Activated T-cell treated with anti-CD3 and anti-CD28 coated beads, Interleukin-2, amount 50 U/mL, for 4 hours (primary cell): ENCODE data around the gene BRME1. TPM values are rescaled to one million over a fixed set of nuclear protein-coding genes. Genes with fewer than 3 reads are reported as not detected.

Experiments
- ATAC-seq, 2 donors: fragments of 200-7000 bp; cut with Tn5 transposase; one replicate each; pipeline ENCODE4 v1.10.0; 2021
- DNase-seq: peaks from one replicate; pipeline ENCODE4 v3.0.0-alpha.2; 2020
- H3K27me3 Mint-ChIP-seq: one replicate; pipeline ENCODE4 v1.8.0; 2021; ENCODE audit warnings: low read depth, mixed read lengths
- H3K36me3 Mint-ChIP-seq: one replicate; pipeline ENCODE4 v1.8.0; 2022; ENCODE audit warnings: mixed read lengths; ENCODE audit not compliant: insufficient read depth
- H3K4me1 Mint-ChIP-seq: one replicate; pipeline ENCODE4 v1.8.0; 2021; ENCODE audit warnings: low read depth, mixed read lengths
- H3K4me3 Mint-ChIP-seq: one replicate; pipeline ENCODE4 v1.8.0; 2021; ENCODE audit warnings: mild to moderate bottlenecking, moderate library complexity, mixed read lengths
- H3K9me3 Mint-ChIP-seq: one replicate; pipeline ENCODE4 v1.8.0; 2021; ENCODE audit warnings: mixed read lengths
- total RNA-seq, 3 donors: library from RNA; stranded (reverse); gene quantifications; one replicate each; pipeline ENCODE4 v1.2.1, GENCODE V29; 2021

BRME1 gene
- 1 to 10 TPM; 7.3 to 9.3 (median 8.9) TPM for total RNA-seq

DNA sequence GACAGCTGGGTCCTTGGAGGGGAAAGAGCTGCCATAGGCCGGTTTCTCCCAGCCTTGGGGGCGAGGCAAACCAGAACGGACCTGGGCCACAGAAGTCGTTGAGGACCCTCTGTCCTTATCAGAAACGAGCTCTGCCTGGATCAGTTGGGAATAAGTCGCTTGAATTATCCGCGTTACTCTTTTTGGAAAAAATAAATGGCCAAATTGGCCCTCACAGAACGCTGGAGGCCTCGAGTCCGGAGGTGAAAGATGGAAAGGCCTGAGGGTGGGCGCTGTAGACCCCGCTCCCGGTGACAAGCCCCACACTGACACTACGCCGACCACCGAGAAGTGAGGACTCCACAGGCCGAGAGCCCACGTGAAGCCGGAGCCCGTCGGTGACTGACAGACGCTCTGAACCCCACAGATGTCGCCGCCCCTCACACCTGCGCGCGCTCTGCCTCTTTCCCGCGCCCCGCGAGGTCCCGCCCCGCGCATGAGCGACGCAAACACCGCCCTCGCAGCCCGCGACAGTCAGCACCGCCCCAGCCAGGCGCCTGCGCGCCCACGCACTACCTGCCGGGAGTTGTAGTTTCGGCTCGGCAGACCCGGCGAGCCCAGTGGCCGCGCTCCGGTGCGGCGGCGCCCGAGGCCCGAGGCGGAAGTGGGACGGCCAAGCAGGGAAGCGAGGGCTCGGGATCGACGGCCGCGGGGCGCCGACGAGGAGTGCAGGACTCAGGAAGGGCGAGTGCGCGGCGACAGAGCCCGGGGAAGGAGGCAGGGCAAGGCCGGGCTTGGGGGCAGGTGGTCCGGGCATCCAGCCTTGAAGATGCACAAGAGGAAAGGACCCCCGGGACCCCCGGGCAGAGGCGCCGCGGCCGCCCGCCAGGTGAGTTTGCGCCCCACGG is at the start of gene BRME1, which contains the start of gene CC2D1A:
Gene BRME1 (minus strand): TSS at position 484 of the 887 bp plus-strand sequence. CDS start 1,225 bp downstream, outside the sequence.
Gene CC2D1A (plus strand): TSS at position 568 of the 887 bp plus-strand sequence. CDS start 241 bp downstream, at position 809.
- Mint-ChIP-seq H3K36me3 (peaks cover 2% of the 10 kb centered on the region), H3K27me3 (no peaks in the 10 kb centered on the region), H3K4me1 (peaks cover 18% of the 10 kb centered on the region), H3K9me3 (no peaks in the 10 kb centered on the region), H3K4me3 (peak within 1 kb of the TSS; percentile 84)
- DNase-seq (peak; percentile 94), ATAC-seq (peak; percentile 98 to 99)

DNA sequence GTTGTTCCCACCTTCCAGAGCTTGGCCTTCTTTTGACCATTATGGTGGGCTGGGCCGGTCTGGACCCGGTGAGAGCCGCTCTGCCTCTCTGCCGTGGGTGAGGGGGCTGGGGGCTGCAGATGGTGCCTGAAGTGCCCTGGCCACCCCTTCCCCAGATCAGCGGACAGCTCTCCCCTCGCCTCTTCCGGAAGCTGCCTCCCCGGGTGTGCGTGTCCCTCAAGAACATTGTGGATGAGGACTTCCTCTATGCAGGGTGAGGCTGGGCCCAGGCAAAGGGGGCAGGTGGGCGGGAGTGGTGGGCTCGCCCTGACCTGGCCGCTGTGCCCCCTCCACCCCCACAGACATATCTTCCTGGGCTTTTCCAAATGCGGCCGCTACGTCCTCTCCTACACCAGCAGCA is 48.3 kb upstream of the BRME1 start:
- peaks cover 7% of the 10 kb centered on the region for H3K36me3 Mint-ChIP-seq

DNA sequence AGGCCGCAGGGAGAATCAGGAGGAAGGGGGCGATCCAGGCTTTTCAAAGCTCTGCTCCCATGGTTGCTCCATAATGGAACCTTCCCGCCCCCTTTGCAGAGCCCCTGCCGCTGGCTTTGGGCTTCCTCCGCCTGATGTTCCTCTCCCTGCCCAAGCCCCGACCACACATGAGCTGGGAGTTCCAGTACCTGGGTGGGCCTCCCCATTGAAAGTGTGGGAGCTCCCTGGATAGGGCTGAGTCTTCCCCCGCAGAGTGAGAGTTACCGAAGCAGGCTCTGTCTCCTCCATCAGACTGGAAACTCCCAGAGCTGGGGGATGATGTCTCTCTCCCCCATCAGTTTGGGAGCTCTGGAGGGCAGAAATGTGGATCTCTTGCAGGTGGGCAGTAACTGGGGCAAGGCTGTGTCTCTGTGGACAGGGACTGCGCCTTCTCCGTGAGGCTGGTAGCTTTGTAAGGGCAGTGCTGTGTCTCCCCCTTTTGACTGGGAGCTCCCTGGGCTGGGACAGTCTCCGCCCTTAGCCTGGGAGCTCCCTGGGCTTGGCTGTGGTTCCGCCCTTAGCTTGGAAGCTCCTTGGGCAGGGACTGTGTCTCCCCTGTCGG is 47.1 kb upstream of the BRME1 start:
- peaks cover 7% of the 10 kb centered on the region for H3K36me3 Mint-ChIP-seq
- H3K9me3 Mint-ChIP-seq, result no peaks in the 10 kb centered on the region
- ATAC-seq, result no peak
- peaks cover 22% of the 10 kb centered on the region for H3K4me1 Mint-ChIP-seq
- H3K27me3 Mint-ChIP-seq, result no peaks in the 10 kb centered on the region
- peak overlapping the region; percentile 96 for H3K4me3 Mint-ChIP-seq
- no peak for DNase-seq

More for the DNA sequence above, 48.3 kb upstream of the BRME1 start:
- peak overlapping the region; percentile 96 for H3K4me3 Mint-ChIP-seq
- ATAC-seq (no peak), DNase-seq (no peak)
- H3K4me1 Mint-ChIP-seq, result peaks cover 22% of the 10 kb centered on the region
- H3K9me3 Mint-ChIP-seq, result no peaks in the 10 kb centered on the region
- no peaks in the 10 kb centered on the region for H3K27me3 Mint-ChIP-seq

DNA sequence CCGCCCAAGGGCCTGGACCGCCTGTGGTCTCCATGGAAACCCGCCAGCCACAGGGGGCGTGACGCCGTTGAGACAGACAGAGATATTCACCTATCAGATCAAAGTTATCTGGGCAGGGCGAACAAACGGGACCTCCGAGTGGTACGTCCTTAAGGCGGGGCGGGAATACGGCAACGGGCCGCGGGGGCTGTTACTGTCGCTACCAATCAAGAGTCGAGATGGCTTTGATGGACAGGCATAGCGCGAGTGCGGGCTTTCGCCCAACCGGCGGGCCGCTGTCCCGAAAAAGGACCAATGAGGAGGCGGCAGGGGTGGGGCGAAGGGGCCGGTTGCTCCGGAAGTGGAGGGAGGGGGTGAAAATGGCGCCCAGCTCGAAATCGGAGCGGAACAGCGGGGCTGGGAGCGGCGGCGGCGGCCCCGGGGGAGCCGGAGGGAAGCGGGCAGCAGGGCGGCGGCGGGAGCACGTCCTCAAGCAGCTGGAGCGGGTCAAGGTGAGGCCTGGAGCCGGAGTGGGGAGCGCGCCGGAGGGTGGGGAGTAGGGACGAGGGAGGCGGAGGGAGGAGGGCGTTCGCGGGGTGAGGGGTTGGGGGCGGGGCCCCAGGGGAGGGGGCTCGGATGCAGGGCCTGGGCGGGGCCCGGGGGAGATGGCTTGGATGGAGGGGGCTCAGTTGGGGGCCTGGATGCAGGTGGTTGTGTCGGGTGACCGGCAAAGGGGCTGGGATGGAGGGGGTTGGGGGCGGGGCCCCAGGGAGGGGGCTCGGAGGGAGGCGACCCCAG is 46.4 kb upstream of the BRME1 start, which contains the start of gene DCAF15:
Gene DCAF15 (plus strand): TSS at position 356 of the 777 bp plus-strand sequence. CDS start 4 bp downstream, at position 360.
- Mint-ChIP-seq H3K9me3 (no peaks in the 10 kb centered on the region), H3K36me3 (peaks cover 7% of the 10 kb centered on the region)

DNA sequence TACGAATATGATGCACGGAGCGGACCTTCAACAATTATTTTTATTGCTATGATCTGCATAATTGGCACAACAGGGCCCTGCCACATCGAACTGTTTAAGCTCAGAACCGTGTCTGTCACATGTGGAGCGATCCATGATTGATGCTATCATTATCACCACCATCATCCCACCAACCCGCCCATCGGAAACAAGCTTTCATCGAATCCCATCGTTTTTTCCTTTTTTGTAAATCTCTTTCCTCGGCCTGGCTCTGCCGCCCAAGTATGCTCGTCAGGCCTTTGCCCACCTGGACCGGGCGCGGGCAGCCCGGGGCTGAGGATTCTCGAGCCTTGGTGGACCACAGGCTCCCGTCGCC is 45.9 kb upstream of the BRME1 start:
- Mint-ChIP-seq H3K4me1 (peaks cover 22% of the 10 kb centered on the region), H3K36me3 (peaks cover 4% of the 10 kb centered on the region), H3K4me3 (peak overlapping the region; percentile 96), H3K27me3 (no peaks in the 10 kb centered on the region), H3K9me3 (no peaks in the 10 kb centered on the region)
- DNase-seq (no peak), ATAC-seq (peak; percentile 6 to 12)

More for the DNA sequence above, 46.4 kb upstream of the BRME1 start, which contains the start of gene DCAF15:
- DNase-seq, result peak; percentile 97
- no peaks in the 10 kb centered on the region for H3K27me3 Mint-ChIP-seq
- H3K4me1 Mint-ChIP-seq, result peaks cover 22% of the 10 kb centered on the region
- peak within 1 kb of the TSS; percentile 96 for H3K4me3 Mint-ChIP-seq
- ATAC-seq, result peak; percentile 97 to 98

DNA sequence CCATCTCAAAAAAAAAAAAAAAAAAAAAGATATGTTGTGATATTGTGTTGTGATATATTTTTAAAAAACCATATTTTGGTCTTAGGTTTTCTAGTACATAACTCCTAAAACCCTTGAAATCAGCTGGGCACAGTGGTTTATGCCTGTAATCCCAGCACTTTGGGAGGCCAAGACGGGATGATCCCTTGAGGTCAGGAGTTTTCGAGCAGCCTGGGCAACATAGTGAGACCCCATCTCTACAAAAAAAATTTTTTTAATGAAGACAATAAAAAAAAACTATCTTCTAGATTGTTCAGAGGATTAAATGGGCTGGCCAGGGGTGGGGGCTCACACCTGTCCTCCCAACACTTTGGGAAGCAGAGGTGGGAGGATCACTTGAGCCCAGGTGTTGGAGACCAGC is 45.1 kb upstream of the BRME1 start:
- ATAC-seq (no peak), DNase-seq (no peak)
- Mint-ChIP-seq H3K27me3 (no peaks in the 10 kb centered on the region), H3K4me1 (peaks cover 22% of the 10 kb centered on the region), H3K36me3 (peaks cover 3% of the 10 kb centered on the region), H3K9me3 (no peaks in the 10 kb centered on the region), H3K4me3 (no peak overlapping the region)

DNA sequence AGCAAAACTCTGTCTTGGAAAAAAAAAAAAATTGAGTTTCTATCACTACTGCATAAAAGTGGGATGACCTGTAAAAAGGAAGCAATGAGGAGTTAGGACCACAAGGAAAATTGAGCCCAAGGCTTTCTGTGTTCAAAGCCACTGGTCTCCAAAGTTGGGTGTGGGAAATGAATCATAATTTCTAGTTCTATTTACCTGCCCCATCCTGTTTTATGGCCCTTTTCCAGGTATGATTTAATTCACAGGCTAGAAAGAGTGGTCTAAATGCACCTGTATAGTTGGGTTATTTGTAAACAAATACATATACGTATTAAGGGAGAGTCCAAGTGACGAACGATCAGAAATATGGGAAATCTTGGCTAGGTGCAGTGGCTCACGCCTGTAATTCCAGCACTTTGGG is 40.5 kb upstream of the BRME1 start:
- Mint-ChIP-seq H3K36me3 (no peaks in the 10 kb centered on the region), H3K4me3 (no peak overlapping the region), H3K9me3 (no peaks in the 10 kb centered on the region), H3K4me1 (no peaks in the 10 kb centered on the region), H3K27me3 (no peaks in the 10 kb centered on the region)
- ATAC-seq, result no peak
- DNase-seq, result no peak

DNA sequence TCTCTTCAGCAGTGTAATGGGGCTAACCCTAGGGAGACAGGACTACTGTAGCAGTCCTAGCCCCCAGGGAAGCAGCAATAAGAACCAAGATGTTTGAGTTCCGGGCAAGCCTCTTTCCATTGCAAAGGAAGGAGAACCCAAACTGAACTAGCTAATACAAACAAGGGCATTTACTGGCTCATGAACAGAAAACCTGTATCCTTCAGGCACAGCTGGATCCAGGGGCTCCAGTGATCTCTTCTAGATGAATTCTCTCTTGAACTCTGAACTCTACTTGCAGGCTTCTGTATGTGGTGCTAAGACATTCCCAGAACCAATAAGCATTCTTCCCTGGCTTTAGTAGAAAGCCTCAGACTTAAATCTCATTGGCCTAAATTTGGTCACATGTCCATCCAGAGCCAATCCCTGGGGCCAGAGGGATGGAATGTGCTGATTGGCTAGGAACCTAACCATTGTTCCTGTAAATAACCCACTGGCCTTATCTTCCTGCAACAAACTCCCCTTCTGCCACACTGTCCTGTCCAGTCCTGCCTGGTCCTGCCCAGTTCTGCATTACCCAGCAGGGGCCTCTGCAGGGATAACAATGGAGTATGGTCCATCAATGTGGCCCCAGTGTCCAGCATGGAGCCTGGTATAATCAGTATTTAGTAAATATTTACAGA is 36.2 kb upstream of the BRME1 start:
- no peak for DNase-seq
- Mint-ChIP-seq H3K9me3 (no peaks in the 10 kb centered on the region), H3K36me3 (no peaks in the 10 kb centered on the region), H3K27me3 (peaks cover 4% of the 10 kb centered on the region), H3K4me3 (no peak overlapping the region), H3K4me1 (no peaks in the 10 kb centered on the region)
- ATAC-seq, result no peak

DNA sequence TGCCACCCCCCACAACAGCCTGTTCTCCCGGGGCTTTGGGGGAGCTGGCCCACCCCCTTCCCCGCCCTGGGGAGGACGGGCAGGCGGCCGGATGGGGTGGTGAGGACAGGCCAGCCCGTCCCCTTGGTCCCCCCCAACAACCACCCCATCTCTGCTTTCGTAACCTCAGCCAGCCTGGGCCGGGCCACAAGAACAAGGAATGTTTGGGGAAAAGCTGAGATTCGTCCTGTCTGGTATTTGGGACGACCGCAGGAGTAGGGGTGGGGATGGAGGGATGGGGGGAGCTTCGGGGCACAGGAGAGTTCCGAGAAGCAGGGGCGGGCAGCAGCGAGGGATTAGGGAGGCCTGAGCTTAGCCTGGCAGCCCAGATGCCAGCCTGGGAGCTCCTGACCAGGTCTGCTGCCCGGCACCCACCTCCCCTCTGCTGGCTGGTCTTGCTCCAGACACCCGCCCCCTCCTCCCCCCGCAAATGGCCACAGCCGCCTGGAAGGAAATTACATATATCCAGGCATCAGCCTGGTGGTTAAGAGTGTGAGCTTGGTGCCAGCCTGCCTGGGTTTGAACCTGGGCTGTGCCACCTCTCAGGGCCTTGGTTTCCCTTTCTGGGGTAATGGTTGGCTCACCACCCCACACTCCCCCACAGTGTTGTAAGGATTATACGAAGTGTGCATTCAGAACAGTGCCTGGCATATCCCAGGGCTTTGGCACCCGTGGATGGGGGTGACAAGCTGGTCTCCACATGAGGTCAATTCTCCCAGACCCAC is 32.6 kb upstream of the BRME1 start, which contains the start of gene PODNL1:
Gene PODNL1 (minus strand): TSS at position 117 of the 764 bp plus-strand sequence. CDS start 236 bp downstream, outside the sequence.
- no peak for DNase-seq
- Mint-ChIP-seq H3K27me3 (peaks cover 9% of the 10 kb centered on the region), H3K4me1 (no peaks in the 10 kb centered on the region), H3K4me3 (no peak within 1 kb of the TSS), H3K9me3 (no peaks in the 10 kb centered on the region), H3K36me3 (no peaks in the 10 kb centered on the region)
- ATAC-seq, result no peak

DNA sequence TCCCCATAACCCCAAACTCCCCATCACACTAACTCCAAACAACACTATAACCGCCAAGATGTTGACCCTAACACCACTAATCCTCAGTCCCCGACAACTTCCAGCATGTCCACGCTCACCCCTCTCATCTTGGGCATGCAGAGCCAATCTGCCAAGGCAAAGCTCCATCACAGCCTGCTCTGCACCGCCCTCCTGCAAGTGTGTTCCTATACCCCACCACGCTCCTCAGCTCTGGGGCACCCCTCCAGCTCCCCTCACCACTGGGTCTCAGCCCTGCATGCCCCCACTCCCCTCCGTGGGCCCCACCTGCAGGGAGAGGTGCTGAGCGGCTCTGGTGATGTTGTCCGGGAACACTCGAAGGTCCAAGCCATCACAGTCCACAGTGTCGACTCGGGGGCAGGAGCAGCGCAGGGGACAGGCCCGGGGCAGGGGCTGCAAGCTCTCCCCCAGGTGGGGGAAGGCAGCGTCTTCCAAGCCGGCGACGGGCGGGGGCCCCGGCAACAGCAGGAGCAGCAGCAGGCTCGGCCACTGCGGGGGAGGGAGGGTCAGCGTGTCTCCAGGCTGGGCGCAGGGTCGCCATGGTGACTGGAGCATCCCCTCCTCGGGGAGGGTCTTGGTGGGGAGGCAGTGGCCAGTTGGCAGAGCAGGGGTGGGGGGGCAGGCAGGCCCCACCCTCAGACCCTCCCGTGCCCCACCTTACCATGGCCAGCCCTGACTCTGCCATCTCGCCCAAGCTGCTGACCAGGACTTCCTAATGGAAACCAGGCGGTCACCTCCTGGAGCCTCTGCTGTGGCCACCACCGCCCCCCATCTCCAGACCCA is 31.8 kb upstream of the BRME1 start:
- Mint-ChIP-seq H3K9me3 (no peaks in the 10 kb centered on the region), H3K27me3 (peaks cover 13% of the 10 kb centered on the region), H3K4me1 (no peaks in the 10 kb centered on the region), H3K4me3 (no peak overlapping the region), H3K36me3 (no peaks in the 10 kb centered on the region)
- no peak for DNase-seq
- no peak for ATAC-seq

DNA sequence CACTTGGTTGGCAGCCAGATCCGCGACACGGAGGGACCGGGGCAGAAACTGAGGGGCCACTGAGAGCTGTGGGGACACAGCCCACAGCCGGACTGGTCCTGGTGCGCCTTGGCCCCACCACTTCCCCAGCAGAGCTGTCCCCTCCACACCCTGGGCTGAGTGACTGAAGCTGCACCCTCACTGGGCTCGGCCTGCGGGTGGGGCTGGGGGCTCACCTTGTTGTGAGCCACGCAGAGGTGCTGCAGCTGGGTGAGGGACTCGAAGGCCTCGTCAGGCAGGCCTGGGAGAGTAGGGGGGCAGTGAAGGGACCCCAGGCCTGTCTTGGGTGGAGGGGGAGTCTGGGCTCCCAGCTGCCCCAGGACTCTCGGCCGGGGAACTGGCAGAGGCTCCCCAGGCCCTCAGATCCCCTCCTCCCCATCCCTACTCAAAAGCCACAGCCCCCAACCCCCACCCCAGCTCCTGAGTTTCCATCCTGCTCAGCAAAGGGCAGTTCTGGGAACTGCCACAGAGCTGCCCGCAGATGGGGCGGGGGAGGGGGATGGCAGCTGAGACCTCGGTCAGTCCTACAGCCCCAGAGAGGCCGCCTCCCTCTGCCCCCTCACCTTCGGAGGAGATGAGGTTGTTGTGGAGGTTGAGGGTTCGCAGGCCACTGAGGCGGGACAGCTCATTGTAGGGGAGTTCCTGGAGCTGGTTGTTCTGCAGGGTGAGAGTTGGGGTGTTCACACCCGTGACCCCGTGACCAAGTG is 30.0 kb upstream of the BRME1 start:
- Mint-ChIP-seq H3K27me3 (peaks cover 13% of the 10 kb centered on the region), H3K4me1 (no peaks in the 10 kb centered on the region), H3K4me3 (no peak overlapping the region), H3K36me3 (no peaks in the 10 kb centered on the region), H3K9me3 (no peaks in the 10 kb centered on the region)
- DNase-seq, result no peak
- no peak for ATAC-seq

DNA sequence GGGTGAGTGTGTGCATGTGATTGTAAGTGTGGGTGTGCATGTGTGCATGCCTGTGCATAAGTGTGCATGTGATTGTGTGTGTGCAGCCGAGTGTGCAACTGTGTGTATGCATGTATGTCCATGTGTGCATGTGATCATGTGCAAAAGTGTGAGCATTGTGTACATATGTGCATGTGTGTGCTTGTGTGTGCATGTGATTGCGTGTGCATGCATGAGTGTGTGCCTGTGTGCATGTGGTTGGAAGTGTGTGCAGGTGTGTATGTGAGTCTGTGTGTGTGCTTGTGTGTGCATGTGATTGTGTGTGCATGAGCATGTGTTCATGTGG is 28.8 kb upstream of the BRME1 start:
- ATAC-seq (no peak), DNase-seq (no peak)
- no peaks in the 10 kb centered on the region for H3K9me3 Mint-ChIP-seq
- H3K27me3 Mint-ChIP-seq, result peaks cover 13% of the 10 kb centered on the region
- H3K36me3 Mint-ChIP-seq, result peaks cover 2% of the 10 kb centered on the region
- H3K4me1 Mint-ChIP-seq, result no peaks in the 10 kb centered on the region
- H3K4me3 Mint-ChIP-seq, result no peak overlapping the region
